GM18526 (cell line): ENCODE data around the gene ANO8.
A peak's percentile ranks its signal among the peaks of the same experiment; 100 is the strongest.

ENCODE experiments used
- POLR2A ChIP-seq: IDR thresholded peaks from 3 replicates; pipeline ENCODE4 v1.6.1; 2011; ENCODE audit not compliant: insufficient read length; ENCODE audit errors: extremely low read depth

Gene ANO8

GRCh38 chr19:17294051-17294891 lies 40.4 kb downstream of the ANO8 start:
- TF ChIP-seq POLR2A = no peak

DNA sequence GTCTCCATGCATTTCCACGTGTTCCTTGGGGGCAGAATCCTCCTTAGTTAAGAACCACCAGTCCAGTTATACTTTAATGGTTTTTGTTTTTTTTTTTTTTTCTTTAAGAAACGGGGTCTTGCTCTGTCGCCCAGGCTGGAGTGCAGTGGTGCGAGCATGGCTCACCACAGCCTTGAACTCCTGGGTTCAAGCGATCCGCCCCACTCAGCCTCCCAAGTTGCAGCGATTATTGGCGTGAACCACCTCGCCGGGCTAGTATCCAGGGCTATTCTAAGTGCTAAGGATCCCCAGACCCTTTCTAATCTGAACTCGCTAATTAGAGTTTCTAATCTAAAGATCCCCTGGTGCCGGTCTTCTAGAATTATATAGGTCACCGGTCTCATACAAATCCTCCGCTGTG lies 41.0 kb downstream of the ANO8 start:
- no peak for TF ChIP-seq POLR2A

DNA sequence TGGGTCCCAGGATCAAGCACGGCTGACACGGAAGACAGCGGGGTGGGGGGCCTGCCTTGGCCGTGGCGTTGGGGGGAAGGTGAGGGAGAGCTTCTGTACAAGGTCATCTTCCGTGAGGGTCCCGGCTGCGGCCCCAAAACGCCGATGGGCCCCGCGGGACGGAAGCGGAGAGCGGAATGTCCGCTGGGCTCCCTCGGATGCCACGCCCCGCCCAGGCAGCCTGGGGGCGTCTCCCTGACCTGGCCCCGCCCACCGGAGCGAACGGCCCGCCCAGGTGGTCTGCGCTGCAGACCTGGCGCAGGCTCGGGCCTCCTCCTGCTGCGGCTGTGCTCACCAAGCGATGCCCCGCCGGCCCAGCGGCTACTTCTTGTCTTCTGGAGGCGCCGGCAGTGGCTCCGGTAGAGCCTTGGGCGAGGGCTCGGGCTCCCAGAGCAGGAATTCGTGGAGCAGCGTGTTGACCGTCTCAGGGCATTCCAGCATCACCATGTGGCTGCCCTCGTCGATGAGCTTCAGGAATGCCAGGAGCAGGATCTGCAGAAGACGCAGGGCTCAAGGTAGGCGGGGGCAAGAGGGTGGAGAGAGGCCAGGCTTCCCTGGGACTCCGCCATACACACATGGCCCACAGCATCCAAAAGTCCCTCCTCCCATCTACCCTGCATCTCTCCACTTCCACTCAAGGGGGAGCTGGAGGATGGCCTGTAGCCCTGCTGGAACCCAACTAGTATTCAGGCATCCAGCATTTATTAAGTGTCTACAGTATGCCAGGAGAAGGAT lies 42.2 kb downstream of the ANO8 start:
- peak; percentile 59 for TF ChIP-seq POLR2A

GRCh38 chr19:17289489-17289888 lies 45.2 kb downstream of the ANO8 start:
- TF ChIP-seq POLR2A = no peak

GRCh38 chr19:17286752-17287151 lies 47.9 kb downstream of the ANO8 start:
- TF ChIP-seq POLR2A = no peak

DNA sequence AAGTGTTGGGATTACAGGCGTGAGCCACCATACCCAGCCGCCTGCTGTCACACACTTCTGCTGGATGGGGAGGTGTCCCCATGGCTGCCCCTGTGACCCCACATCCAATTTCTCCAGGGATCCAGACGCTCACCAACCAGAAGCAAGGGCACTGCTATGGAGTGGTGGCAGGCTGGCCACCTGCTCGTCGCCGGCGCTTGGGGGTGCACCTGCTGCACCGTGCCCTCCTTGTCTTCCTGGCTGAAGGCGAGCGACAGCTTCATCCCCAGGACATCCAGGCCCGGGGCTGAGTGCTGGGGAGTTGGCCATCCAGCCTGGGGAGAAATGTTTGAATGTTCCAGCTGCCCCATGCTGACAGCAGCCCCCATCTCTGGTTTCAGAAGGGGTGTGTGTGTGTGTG lies 48.4 kb downstream of the ANO8 start:
- no peak for TF ChIP-seq POLR2A

DNA sequence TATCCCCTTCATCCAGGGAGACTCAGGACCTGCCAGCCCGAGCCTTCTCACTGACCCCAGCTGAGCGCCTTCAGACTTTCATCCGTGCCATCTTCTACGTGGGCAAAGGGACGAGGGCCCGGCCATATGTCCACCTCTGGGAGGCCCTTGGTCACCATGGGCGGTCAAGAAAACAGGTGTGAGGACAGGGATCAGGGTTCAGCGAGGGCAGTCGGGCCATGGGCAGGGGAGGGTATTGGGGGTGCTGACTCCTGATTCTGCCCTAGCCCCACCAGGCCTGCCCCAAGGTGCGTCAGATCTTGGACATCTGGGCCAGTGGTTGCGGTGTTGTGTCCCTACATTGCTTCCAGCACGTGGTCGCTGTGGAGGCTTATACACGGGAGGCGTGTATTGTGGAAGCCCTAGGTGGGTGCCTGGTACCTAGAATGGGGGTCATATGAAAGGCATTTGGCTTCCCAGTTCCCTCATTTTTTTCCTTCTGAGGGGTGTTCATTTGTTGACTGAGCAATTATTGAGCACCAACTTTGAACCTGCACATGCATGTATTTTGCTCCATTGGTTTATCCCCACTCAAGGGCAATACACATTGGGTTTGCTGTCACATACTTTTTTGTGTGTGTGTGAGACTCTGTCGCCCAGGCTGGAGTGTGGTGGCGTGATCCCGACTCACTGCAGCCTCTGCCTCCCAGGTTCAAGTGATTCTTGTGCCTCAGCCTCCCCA lies 49.1 kb downstream of the ANO8 start:
- TF ChIP-seq POLR2A = no peak

DNA sequence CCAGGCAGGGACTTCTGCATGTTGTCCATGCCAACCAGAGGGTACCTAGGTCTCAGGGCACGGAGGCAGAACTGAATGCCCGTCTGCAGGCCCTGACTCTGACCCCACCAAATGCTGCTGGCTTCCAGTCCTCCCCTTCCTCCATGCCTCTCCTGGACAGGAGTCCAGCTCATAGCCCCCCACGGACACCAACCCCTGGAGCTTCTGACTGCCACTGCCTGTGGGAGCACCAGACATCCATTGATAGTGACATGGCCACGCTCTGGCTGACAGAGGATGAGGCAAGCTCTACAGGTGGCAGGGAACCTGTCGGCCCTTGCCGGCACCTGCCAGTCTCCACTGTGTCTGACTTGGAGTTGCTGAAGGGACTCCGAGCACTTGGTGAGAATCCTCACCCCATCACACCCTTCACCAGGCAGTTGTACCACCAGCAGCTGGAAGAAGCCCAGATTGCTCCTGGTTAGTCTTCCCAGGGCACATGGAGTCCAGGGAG lies 51.1 kb downstream of the ANO8 start:
- TF ChIP-seq POLR2A = no peak

DNA sequence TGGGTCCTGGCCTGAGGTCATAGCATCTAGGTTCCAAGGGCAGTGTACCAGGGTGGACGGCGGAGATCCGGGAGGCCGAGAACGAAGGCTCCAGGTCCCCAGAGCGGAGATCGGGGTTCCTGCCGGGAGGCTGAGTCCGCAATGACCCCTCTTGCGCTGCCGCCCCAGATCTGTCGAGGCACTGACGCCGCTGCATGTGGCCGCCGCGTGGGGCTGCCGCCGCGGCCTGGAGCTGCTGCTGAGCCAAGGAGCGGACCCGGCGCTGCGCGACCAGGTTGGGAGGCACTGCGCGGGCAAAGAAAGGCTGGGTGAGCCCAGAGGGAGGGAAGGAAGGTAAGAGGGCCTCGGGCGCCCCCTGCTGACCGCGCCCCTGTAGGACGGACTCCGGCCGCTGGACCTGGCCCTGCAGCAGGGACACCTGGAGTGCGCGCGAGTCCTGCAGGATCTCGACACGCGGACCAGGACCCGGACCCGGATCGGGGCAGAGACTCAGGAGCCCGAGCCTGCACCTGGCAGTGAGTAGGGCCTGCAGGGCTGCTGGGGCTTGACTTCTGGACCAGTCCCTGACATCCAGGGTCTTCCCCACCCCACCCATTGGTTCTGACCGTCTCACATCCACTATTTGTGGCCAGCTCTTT lies 52.0 kb downstream of the ANO8 start:
- peak; percentile 31 for TF ChIP-seq POLR2A

GRCh38 chr19:17281391-17282304 lies 53.0 kb downstream of the ANO8 start, which contains the start of gene ANKLE1:
Gene ANKLE1 (plus strand): TSS chr19:17281901. CDS start chr19:17281921, 20 bp downstream.
- TF ChIP-seq POLR2A = peak; percentile 60

DNA sequence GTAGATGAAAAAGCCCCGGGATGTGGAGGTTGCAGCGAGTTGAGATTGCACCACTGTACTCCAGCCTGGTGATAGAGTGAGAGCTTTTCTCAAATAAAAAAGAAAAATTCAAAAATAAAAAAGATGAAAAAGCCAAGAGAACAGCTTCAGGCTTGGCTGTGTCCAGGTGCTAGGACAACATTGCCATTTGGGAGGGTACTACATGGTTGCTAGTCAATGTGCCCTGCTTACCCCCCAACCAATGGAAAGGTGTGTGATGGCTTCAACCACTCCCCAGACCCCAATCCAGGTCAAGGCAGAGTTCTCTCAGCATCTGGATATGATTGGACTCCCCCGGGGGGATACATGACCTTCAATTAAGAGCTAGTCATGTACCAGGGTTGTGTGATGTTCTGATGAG lies 55.2 kb downstream of the ANO8 start:
- no peak for TF ChIP-seq POLR2A

DNA sequence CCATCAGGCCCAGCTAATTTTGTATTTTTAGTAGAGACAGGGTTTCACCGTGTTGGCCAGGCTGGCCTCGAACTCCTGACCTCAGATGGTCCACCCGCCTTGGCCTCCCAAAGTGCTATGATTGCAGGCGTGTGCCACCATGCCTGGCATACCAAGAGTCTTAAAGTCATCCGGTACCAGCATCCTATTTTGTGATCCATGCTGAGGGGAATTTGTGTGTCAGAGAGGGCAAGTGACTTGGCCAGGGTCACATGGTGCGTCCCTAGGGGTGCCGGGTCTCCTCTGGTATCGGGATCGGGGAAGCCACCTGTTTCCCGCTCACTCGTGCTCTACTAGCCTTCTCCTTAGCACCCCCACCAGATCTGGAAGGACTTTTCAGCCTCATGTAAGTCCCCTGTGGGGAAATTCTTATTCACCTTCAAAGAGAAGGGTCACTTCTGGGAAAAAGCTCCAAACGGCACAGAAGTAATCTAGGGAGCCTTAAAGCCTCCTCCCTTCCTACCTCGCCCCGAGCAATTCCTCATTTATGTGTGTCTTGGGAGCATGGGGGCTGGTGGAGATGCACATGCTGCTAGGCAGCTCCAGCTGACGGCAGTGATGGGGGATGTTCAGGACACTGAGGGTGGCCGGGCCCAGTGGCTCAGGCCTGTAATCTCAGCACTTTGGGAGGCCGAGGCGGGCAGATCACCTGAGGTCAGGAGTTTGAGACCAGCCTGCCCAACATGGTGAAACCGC lies 59.0 kb downstream of the ANO8 start:
- no peak for TF ChIP-seq POLR2A
